GM12878 (cell line): Measurements from ENCODE around the gene CCDC200. TPM values are rescaled to one million over a fixed set of nuclear protein-coding genes. Genes with fewer than 3 reads are reported as not detected.

Source experiments
- ATAC-seq: fragments of 200-7000 bp; cut with Tn5 transposase; 3 replicates; pipeline ENCODE4 v1.9.1; 2020; ENCODE audit warnings: mild to moderate bottlenecking, moderate library complexity
- BruUV-seq: library from RNA; stranded (reverse); fragments of 400-500 nt; replicated peaks from 2 replicates; lab custom pipeline; 2021; lab: Mats Ljungman, UMichigan
- CTCF ChIA-PET: fragments of 300-600 bp; sonication (Branson Sonifier 250); formaldehyde crosslinking; extraction: SDS; loops from one replicate; lab custom pipeline; 2021; ENCODE audit warnings: inconsistent platforms; lab: Yijun Ruan, JAX
- POLR2A ChIA-PET: fragments of 350-600 bp; formaldehyde crosslinking; extraction: SDS; loops from one replicate; lab custom pipeline; 2021; ENCODE audit warnings: inconsistent platforms; lab: Charles Lee
- RAD21 ChIA-PET: fragments of 300-600 bp; sonication (Branson Sonifier 250); formaldehyde crosslinking; loops from one replicate; lab custom pipeline; 2023; ENCODE audit warnings: antibody characterized with exemption; ENCODE audit not compliant: unreplicated experiment; lab: Charles Lee
- SMC1A ChIA-PET: fragments of 300-600 bp; sonication (Branson Sonifier 250); formaldehyde crosslinking; loops from one replicate; lab custom pipeline; 2023; ENCODE audit not compliant: unreplicated experiment, uncharacterized antibody; lab: Charles Lee
- DNase-seq: peaks from one replicate; pipeline ENCODE4 v3.0.0-alpha.2; 2011; ENCODE audit warnings: low read depth, low spot score
- FAIRE-seq: peaks from 3 replicates; lab custom pipeline; 2011; peaks lifted over from hg19 to GRCh38; lab: Jason Lieb, UNC
- H2AFZ ChIP-seq: 2 replicates; pipeline ENCODE4 v1.6.0; 2011; ENCODE audit warnings: low read depth, low read length, control low read depth; ENCODE audit not compliant: control insufficient read depth
- H3K27ac ChIP-seq: 2 replicates; pipeline ENCODE4 v1.5.1; 2011; ENCODE audit warnings: control low read depth; ENCODE audit not compliant: control insufficient read depth, insufficient read depth
- H3K27me3 ChIP-seq, 2 experiments: replicated peaks in 1 of 2; 2 replicates each; pipeline versions ENCODE4 v1.6.0 to v1.6.1; 2011; ENCODE audit warnings: low read length in 1 of 2; ENCODE audit not compliant: control insufficient read depth in 2 of 2, insufficient read depth in 2 of 2
- H3K36me3 ChIP-seq, 2 experiments: 2 replicates each; pipeline ENCODE4 v1.5.1; 2011; ENCODE audit warnings: low read length in 1 of 2; ENCODE audit not compliant: control insufficient read depth in 2 of 2, insufficient read depth in 2 of 2
- H3K4me1 ChIP-seq: 2 replicates; pipeline ENCODE4 v1.6.1; 2011; ENCODE audit warnings: mild to moderate bottlenecking, low read length, moderate library complexity, mixed read lengths; ENCODE audit not compliant: control insufficient read depth, insufficient read depth
- H3K4me2 ChIP-seq: 2 replicates; pipeline ENCODE4 v1.6.0; 2011; ENCODE audit warnings: control low read depth; ENCODE audit not compliant: control insufficient read depth, insufficient read depth
- H3K4me3 ChIP-seq: fragments of 200-600 bp; sonication (generic); 2 replicates; pipeline ENCODE4 v1.5.1; 2016
- H3K79me2 ChIP-seq: 2 replicates; pipeline ENCODE4 v1.6.0; 2011; ENCODE audit warnings: low read length; ENCODE audit not compliant: control insufficient read depth, insufficient read depth
- H3K9ac ChIP-seq: 2 replicates; pipeline ENCODE4 v1.8.0; 2011; ENCODE audit warnings: low read length, control low read depth, mixed read lengths; ENCODE audit not compliant: control insufficient read depth, insufficient read depth
- H3K9me3 ChIP-seq: replicated peaks from 3 replicates; pipeline ENCODE4 v1.5.1; 2011; ENCODE audit warnings: mild to moderate bottlenecking, low read length; ENCODE audit not compliant: control insufficient read depth, insufficient read depth
- H4K20me1 ChIP-seq: 2 replicates; pipeline ENCODE4 v1.6.0; 2011; ENCODE audit not compliant: control insufficient read depth, insufficient read depth
- E2F8 ChIP-seq: fragments of 450-650 bp; IDR thresholded peaks from 2 replicates; pipeline ENCODE4 v1.6.1; 2018; ENCODE audit warnings: mild to moderate bottlenecking, low read depth, moderate library complexity; ENCODE audit not compliant: partially characterized antibody
- KDM1A ChIP-seq: fragments of 200-600 bp; sonication (generic); IDR thresholded peaks from 2 replicates; pipeline ENCODE4 v1.6.1; 2016; ENCODE audit warnings: borderline replicate concordance
- MEF2B ChIP-seq: fragments of 450-650 bp; IDR thresholded peaks from 2 replicates; pipeline ENCODE4 v1.6.1; 2018; ENCODE audit warnings: mild to moderate bottlenecking, moderate library complexity; ENCODE audit not compliant: partially characterized antibody, poor library complexity, severe bottlenecking
- MTA2 ChIP-seq: fragments of 450-650 bp; IDR thresholded peaks from 2 replicates; pipeline ENCODE4 v1.6.1; 2016; ENCODE audit warnings: low read depth, mild to moderate bottlenecking, moderate library complexity
- MYC ChIP-seq: IDR thresholded peaks from 2 replicates; pipeline ENCODE4 v1.6.1; 2011; ENCODE audit warnings: mild to moderate bottlenecking, low read length, moderate library complexity, inconsistent platforms; ENCODE audit not compliant: insufficient read depth, insufficient replicate concordance, insufficient read length, severe bottlenecking
- NFYA ChIP-seq: IDR thresholded peaks from 2 replicates; pipeline ENCODE4 v1.6.1; 2011; ENCODE audit warnings: low read depth, mild to moderate bottlenecking, low read length, improper control_type of control experiment, borderline replicate concordance
- NKRF ChIP-seq: fragments of 450-650 bp; conservative IDR thresholded peaks from 2 replicates; pipeline ENCODE4 v1.6.1; 2017; ENCODE audit warnings: mild to moderate bottlenecking, moderate library complexity
- RELA ChIP-seq: fragments of 450-650 bp; IDR thresholded peaks from 2 replicates; pipeline ENCODE4 v1.8.0; 2014; ENCODE audit warnings: borderline replicate concordance; ENCODE audit not compliant: partially characterized antibody
- SMAD5 ChIP-seq: IDR thresholded peaks from 2 replicates; pipeline ENCODE4 v1.6.1; 2016; ENCODE audit warnings: antibody characterized with exemption, low read depth
- SP1 ChIP-seq: IDR thresholded peaks from one replicate; pipeline ENCODE4 v1.6.1; 2011; ENCODE audit warnings: low read depth, low read length
- SPI1 ChIP-seq: IDR thresholded peaks from 2 replicates; pipeline ENCODE4 v1.6.1; 2011; ENCODE audit warnings: low read depth, mild to moderate bottlenecking, low read length, moderate library complexity, borderline replicate concordance; ENCODE audit not compliant: insufficient read depth
- TARDBP ChIP-seq: IDR thresholded peaks from 2 replicates; pipeline ENCODE4 v1.6.1; 2016; ENCODE audit warnings: borderline replicate concordance
- TCF7 ChIP-seq: IDR thresholded peaks from 2 replicates; pipeline ENCODE4 v1.6.1; 2014; ENCODE audit warnings: antibody characterized with exemption, borderline replicate concordance
- USF2 ChIP-seq: IDR thresholded peaks from 2 replicates; pipeline ENCODE4 v1.6.1; 2011; ENCODE audit warnings: low read depth, low read length, improper control_type of control experiment, borderline replicate concordance
- YY1 ChIP-seq: IDR thresholded peaks from 2 replicates; pipeline ENCODE4 v1.6.1; 2011; ENCODE audit warnings: low read depth, mild to moderate bottlenecking, low read length
- ZNF207 ChIP-seq: fragments of 450-650 bp; IDR thresholded peaks from 2 replicates; pipeline ENCODE4 v1.6.1; 2014; ENCODE audit warnings: antibody characterized with exemption, mild to moderate bottlenecking, borderline replicate concordance
- WGBS: methylation state at CpG from one replicate; pipeline ENCODE4 v1.1.6; 2016; ENCODE audit warnings: low lambda C conversion rate; ENCODE audit not compliant: insufficient replicate concordance, insufficient coverage; ENCODE audit errors: missing lambda C conversion rate; 5-methylcytosine and 5-hydroxymethylcytosine counted together
- in situ Hi-C: fragments of 300-500 bp; cut with MboI; formaldehyde crosslinking; loops from 9 replicates; pipeline ENCODE4 v1.14.3; 2018; ENCODE audit warnings: mixed read lengths
- intact Hi-C: fragments of 100-400 bp; cut with micrococcal nuclease; formaldehyde crosslinking; loops from one replicate; pipeline ENCODE4 v1.14.2; 2022; ENCODE audit not compliant: unreplicated experiment
- polyA plus RNA-seq, 11 experiments: library from polyadenylated mRNA; depleted of rRNA in 4 of 11; unstranded in 6 of 11; stranded (reverse) in 5 of 11; fragments of >200 nt; fragmentation: Nextera tagmentation in 4 of 11; fragmentation: Illumina TruSeq in 1 of 11; extraction: Ambion mirVana in 4 of 11; extraction: Trizol in 1 of 11; gene quantifications; 1 replicate in 1 of 11; 2 replicates in 10 of 11; pipeline versions ENCODE4 v1.2.1 to v1.2.3, GENCODE V29; 2011 to 2016; ENCODE audit warnings: inconsistent platforms in 2 of 11, missing spikeins in 2 of 11, low read depth in 1 of 11
- total RNA-seq, 4 experiments: library from RNA; depleted of rRNA in 3 of 4; stranded (reverse); fragments of >200 nt in 3 of 4; fragmentation: Illumina TruSeq in 1 of 4; extraction: Trizol in 1 of 4; gene quantifications; 2 replicates each; pipeline versions ENCODE4 v1.2.1 to v1.2.3, GENCODE V29; 2013 to 2021

The CCDC200 gene
- total and polyA plus RNA-seq, 10 of the 15 experiments (the other 5 are each of a cell fraction or from before 2014, with no cell fraction given): 0.46 to 3.9 (median 2.7) TPM; not detected in 6

GRCh38 chr17:43212641-43213490 is 15.6 kb downstream of the CCDC200 start:
- in situ Hi-C loops (loop anchor here (10.0 to 25.0 kb wide), 9 partner anchors 102 to 1649 kb away; partner anchors contain the start of genes DNAJC7, EIF1, HDAC5 and MEOX1), intact Hi-C loops (no loop called here)
- Histone ChIP-seq H3K4me2 (peak overlapping the region; percentile 95), H3K4me3 (peak overlapping the region; percentile 73), H3K9me3 (no peaks in the 10 kb centered on the region), H3K4me1 (peaks cover 10% of the 10 kb centered on the region), H4K20me1 (no peaks in the 10 kb centered on the region), H3K27ac (peak overlapping the region; percentile 85), H3K36me3 (peaks cover 2 to 14% of the 10 kb centered on the region in 2 experiments; a peak in 3 of 4 replicates), H3K79me2 (peaks cover 17% of the 10 kb centered on the region), H3K27me3 (no peaks in the 10 kb centered on the region), H3K9ac (peak overlapping the region; percentile 86), H2AFZ (peak overlapping the region; percentile 21)
- ATAC-seq: peak; percentile 52
- BruUV-seq: no TSS peak
- POLR2A ChIA-PET: interaction anchor here (0.5 to 4.4 kb wide), 9 partner anchors 9 to 175 kb away, joined by 3 to 31 read pairs (median 4); partner anchors contain the start of gene NBR1
- 31% methylated on average over 7 of the region's 7 CpGs for WGBS
- CTCF ChIA-PET: interaction anchor here (0.6 to 2.1 kb wide), 14 partner anchors 9 to 453 kb away, joined by 3 to 6 read pairs (median 4); partner anchors contain the start of genes DHX8 and RPL27
- DNase-seq: peak; percentile 37
- RAD21 ChIA-PET: interaction anchor here (1.3 to 2.9 kb wide), 3 partner anchors 41 to 155 kb away, joined by 3 to 15 read pairs (median 15); partner anchors contain the start of gene NBR1
- FAIRE-seq: peak; percentile 65
- SMC1A ChIA-PET: interaction anchor here (0.8 to 3.9 kb wide), 8 partner anchors 9 to 148 kb away, joined by 3 to 20 read pairs (median 4); no protein-coding TSS in a partner anchor
- no peak for TF ChIP-seq SMAD5
- peak; percentile 14; the same call in 1 of the 2 replicates for TF ChIP-seq MTA2
- TF ChIP-seq NFYA: no peak
- peak; percentile 32; the same call in 1 of the 2 replicates for TF ChIP-seq SPI1
- peak; percentile 19; the same call in 1 of the 2 replicates for TF ChIP-seq USF2
- no peak for TF ChIP-seq MYC
- peak; percentile 57 for TF ChIP-seq E2F8
- TF ChIP-seq SP1: no peak
- no peak for TF ChIP-seq NKRF
- no peak for TF ChIP-seq TCF7
- no peak for TF ChIP-seq TARDBP
- TF ChIP-seq MEF2B: peak; percentile 34
- TF ChIP-seq RELA: no peak
- no peak for TF ChIP-seq KDM1A
- no peak for TF ChIP-seq ZNF207
- no peak for TF ChIP-seq YY1
